KMS-11 (cell line): ENCODE measurements around the gene FBXW8.
A peak's percentile ranks its signal among the peaks of the same experiment; 100 is the strongest.

Experiments
- H2AFZ ChIP-seq: fragments of 200-600 bp; sonication (generic); 2 replicates; pipeline ENCODE4 v1.6.1; 2016; ENCODE audit warnings: antibody characterized with exemption, mixed run types, low read depth
- H3K27ac ChIP-seq: fragments of 200-600 bp; sonication (generic); 2 replicates; pipeline ENCODE4 v1.6.1; 2016; ENCODE audit warnings: mild to moderate bottlenecking, mixed run types
- H3K27me3 ChIP-seq: fragments of 200-600 bp; sonication (generic); 2 replicates; pipeline ENCODE4 v1.6.1; 2017; ENCODE audit warnings: mild to moderate bottlenecking, low read depth, mixed run types, moderate library complexity; ENCODE audit not compliant: insufficient read depth
- H3K36me3 ChIP-seq: fragments of 200-600 bp; sonication (generic); 2 replicates; pipeline ENCODE4 v1.6.1; 2017; ENCODE audit warnings: mild to moderate bottlenecking, mixed run types; ENCODE audit not compliant: insufficient read depth
- H3K4me1 ChIP-seq: fragments of 200-600 bp; sonication (generic); 2 replicates; pipeline ENCODE4 v1.6.1; 2016; ENCODE audit warnings: mild to moderate bottlenecking, low read depth, mixed run types; ENCODE audit not compliant: poor library complexity, severe bottlenecking
- H3K4me2 ChIP-seq: fragments of 200-600 bp; sonication (generic); 2 replicates; pipeline ENCODE4 v1.7.0; 2016; ENCODE audit warnings: mild to moderate bottlenecking, mixed run types
- H3K4me3 ChIP-seq: fragments of 200-600 bp; sonication (generic); IDR thresholded peaks from 2 replicates; pipeline ENCODE4 v1.6.1; 2017; ENCODE audit warnings: low read depth, low read length, mixed read lengths; ENCODE audit not compliant: insufficient read depth
- H3K79me2 ChIP-seq: fragments of 200-600 bp; sonication (generic); 2 replicates; pipeline ENCODE4 v1.6.1; 2016; ENCODE audit warnings: low read depth, mixed run types; ENCODE audit not compliant: insufficient read depth
- H3K9ac ChIP-seq: fragments of 200-600 bp; sonication (generic); 2 replicates; pipeline ENCODE4 v1.6.1; 2016; ENCODE audit warnings: mild to moderate bottlenecking, mixed run types
- H4K20me1 ChIP-seq: fragments of 200-600 bp; sonication (generic); 2 replicates; pipeline ENCODE4 v1.6.1; 2016; ENCODE audit warnings: mild to moderate bottlenecking, mixed run types; ENCODE audit not compliant: insufficient read depth
- CTCF ChIP-seq: fragments of 200-600 bp; sonication (generic); conservative IDR thresholded peaks from 2 replicates; pipeline ENCODE4 v1.6.1; 2017; ENCODE audit warnings: low read depth, mild to moderate bottlenecking, antibody characterized with exemption, low read length, moderate library complexity, mixed read lengths

Gene FBXW8

DNA sequence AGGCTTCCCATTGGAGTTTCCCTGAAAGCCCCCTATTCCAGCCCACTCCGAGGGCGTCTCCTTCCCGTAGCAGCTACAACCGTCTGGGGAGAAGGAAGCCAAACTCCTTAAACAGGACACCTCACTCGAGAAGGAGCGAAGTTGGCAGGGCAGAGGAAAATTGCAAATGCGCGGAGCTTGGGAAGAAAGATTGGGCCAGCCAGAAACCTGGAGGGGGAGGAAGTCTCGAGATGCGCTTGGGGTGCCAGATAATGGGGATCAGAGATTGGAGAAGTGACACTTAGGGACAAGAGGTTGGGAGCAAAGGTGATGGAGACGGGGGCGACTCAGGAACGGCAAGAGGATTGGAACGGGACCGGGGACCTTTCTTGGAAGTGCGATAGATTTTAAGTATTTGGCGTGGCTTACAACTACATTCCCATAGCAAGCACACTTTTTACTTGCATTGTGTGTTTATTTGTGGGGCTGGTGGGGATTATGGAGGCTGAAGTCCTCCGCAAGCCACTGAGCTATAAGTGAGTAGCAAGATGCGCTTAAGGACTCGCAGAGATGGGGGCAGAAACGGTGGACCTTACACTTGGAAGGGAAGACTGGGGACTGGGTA, 30.4 kb upstream of the FBXW8 start:
- Histone ChIP-seq H3K36me3 (no peaks in the 10 kb centered on the region), H2AFZ (peak overlapping the region; percentile 61), H3K27ac (no peak overlapping the region), H3K79me2 (no peaks in the 10 kb centered on the region), H3K4me1 (peaks cover 7% of the 10 kb centered on the region), H3K4me3 (no peak overlapping the region), H3K9ac (peak overlapping the region; percentile 35; the same call in 1 of the 2 replicates), H4K20me1 (no peaks in the 10 kb centered on the region), H3K4me2 (peak overlapping the region; percentile 85), H3K27me3 (peaks cover 15% of the 10 kb centered on the region)
- TF ChIP-seq CTCF = no peak

- Histone ChIP-seq H3K4me3 (no peak overlapping the region), H3K27ac (no peak overlapping the region), H3K4me1 (peaks cover 7% of the 10 kb centered on the region), H3K79me2 (no peaks in the 10 kb centered on the region), H4K20me1 (no peaks in the 10 kb centered on the region), H3K36me3 (no peaks in the 10 kb centered on the region), H3K4me2 (peak overlapping the region; percentile 85), H3K27me3 (peaks cover 15% of the 10 kb centered on the region), H2AFZ (peak overlapping the region; percentile 61), H3K9ac (peak overlapping the region; percentile 41; the same call in 1 of the 2 replicates)
- no peak for TF ChIP-seq CTCF
These were observed 29.9 kb upstream of the FBXW8 start for GRCh38 chr12:116880817-116881324.

DNA sequence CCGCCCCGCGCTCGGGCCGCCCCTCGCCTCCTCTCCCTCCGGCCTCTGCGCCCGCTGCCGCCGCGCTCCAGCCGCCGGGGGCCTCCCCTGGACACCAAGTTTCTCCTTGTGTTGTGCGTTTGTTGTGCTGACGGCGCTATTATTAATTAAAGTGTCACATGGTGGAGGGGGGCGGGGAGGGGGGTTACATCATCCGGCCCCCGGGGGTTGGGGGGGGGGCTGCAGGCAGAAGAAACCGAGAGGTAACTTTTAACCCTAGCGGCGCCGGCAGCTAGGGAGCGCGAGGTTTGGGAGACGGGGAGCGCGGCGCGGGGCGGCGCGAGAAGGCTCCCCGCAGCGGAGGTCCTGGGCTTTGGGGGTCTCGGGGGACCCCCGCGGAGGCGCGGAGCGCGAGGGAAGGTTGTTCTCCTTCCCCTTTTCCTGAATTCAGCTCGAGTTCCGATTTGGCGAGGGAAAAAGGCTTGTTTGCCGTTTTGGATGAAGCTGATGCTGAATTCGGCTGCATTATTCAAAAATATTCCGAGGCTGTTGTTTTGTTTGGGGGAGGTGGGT, 29.3 kb upstream of the FBXW8 start, which contains the start of gene HRK:
Gene HRK, minus strand, starts transcription at position 117 of the 552 bp plus-strand sequence. CDS start 134 bp downstream, outside the sequence.
- Histone ChIP-seq H3K9ac (peak within 1 kb of the TSS; percentile 41; the same call in 1 of the 2 replicates), H3K79me2 (no peaks in the 10 kb centered on the region), H2AFZ (peak within 1 kb of the TSS; percentile 61), H3K27ac (no peak within 1 kb of the TSS), H3K4me2 (peak within 1 kb of the TSS; percentile 85), H3K4me3 (no peak within 1 kb of the TSS), H3K36me3 (no peaks in the 10 kb centered on the region), H3K4me1 (peaks cover 7% of the 10 kb centered on the region), H4K20me1 (no peaks in the 10 kb centered on the region), H3K27me3 (peaks cover 15% of the 10 kb centered on the region)
- TF ChIP-seq CTCF = no peak

GRCh38 chr12:116881877-116882507, 28.8 kb upstream of the FBXW8 start:
- H3K4me3 ChIP-seq = no peak overlapping the region
- H3K27me3 ChIP-seq = peaks cover 15% of the 10 kb centered on the region
- peak overlapping the region; percentile 57; the same call in 1 of the 2 replicates for H2AFZ ChIP-seq
- H3K27ac ChIP-seq = no peak overlapping the region
- no peaks in the 10 kb centered on the region for H4K20me1 ChIP-seq
- H3K79me2 ChIP-seq = no peaks in the 10 kb centered on the region
- peaks cover 7% of the 10 kb centered on the region for H3K4me1 ChIP-seq
- peak overlapping the region; percentile 41; the same call in 1 of the 2 replicates for H3K9ac ChIP-seq
- no peak for TF ChIP-seq CTCF
- H3K4me2 ChIP-seq = peak overlapping the region; percentile 84
- no peaks in the 10 kb centered on the region for H3K36me3 ChIP-seq
